ENCODE measurements around the gene BCAS1.
A peak's percentile ranks its signal among the peaks of the same experiment; 100 is the strongest.

BCAS1 gene

DNA sequence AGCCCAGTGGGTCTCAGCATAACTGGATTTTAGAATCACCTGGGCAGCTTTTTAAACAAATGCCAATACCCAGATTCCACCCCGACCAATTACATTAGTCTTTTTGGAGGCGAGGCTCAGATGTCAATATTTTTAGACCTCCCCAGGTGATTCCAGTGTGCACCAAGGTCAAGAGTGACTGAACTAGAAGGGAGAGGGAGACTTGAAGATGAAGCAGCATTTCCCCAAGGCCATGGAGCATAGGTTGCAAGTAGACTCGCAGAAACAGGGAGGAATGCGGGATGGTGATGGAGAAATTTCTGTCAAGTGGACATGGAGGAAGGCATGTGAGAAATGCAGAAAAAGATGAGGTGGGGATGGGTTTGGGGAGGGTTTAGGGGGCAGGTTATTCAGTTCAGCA is 64.9 kb downstream of the BCAS1 start:
- TF ChIP-seq, protein P1, sequence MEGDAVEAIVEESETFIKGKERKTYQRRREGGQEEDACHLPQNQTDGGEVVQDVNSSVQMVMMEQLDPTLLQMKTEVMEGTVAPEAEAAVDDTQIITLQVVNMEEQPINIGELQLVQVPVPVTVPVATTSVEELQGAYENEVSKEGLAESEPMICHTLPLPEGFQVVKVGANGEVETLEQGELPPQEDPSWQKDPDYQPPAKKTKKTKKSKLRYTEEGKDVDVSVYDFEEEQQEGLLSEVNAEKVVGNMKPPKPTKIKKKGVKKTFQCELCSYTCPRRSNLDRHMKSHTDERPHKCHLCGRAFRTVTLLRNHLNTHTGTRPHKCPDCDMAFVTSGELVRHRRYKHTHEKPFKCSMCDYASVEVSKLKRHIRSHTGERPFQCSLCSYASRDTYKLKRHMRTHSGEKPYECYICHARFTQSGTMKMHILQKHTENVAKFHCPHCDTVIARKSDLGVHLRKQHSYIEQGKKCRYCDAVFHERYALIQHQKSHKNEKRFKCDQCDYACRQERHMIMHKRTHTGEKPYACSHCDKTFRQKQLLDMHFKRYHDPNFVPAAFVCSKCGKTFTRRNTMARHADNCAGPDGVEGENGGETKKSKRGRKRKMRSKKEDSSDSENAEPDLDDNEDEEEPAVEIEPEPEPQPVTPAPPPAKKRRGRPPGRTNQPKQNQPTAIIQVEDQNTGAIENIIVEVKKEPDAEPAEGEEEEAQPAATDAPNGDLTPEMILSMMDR (IDR thresholded peaks at IDR 0.05; ENCODE audit: borderline replicate concordance, control extremely low read depth, extremely low read depth, insufficient read depth, missing control alignments) = no peak
- in situ Hi-C loops (cut with MboI; ENCODE audit: low sequenced_read_pairs, unreplicated experiment) = no loop called here
- no peak for DNase-seq (ENCODE audit: low spot score)

DNA sequence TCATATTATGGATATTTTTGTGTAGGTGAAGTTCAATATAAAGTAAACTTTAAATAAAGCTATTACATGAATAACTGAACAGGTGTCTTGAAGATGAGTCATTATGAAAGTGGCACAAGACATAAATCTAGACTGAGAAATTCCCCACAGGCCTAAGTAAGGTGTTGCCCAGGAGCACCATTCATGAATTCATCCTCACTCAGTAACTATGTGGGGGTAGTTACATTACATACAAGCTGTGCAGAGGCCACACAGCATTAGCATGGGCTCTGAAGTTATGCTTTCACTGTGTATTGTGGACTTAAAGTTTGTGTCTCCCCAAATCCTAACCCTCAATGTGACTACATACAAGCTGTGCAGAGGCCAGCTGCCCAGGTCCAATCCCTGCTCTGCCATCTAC is 65.9 kb downstream of the BCAS1 start:
- TF ChIP-seq, protein P1 (IDR thresholded peaks at IDR 0.05; ENCODE audit: borderline replicate concordance, control extremely low read depth, extremely low read depth, insufficient read depth, missing control alignments) = no peak
- in situ Hi-C loops (cut with MboI; ENCODE audit: low sequenced_read_pairs, unreplicated experiment) = no loop called here
- DNase-seq (ENCODE audit: low spot score) = peak; percentile 22

DNA sequence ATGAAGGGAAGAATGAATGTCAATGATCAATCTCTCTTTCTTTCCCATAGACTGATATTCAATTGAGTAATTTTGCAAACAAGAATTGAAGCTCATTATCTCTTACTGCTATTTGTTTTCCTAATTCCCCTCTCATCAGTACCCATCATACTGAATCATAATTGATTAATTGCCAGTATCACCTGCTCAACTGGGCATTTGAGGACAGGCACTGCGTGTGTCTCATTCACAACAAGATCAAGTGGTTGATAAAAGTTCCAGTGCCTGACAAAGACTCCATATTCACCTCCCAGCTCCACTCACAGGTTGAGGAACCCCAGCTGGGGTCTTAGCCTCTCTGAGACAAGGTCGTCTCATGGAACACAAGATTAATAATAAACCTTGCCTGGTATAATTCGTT is 67.7 kb downstream of the BCAS1 start:
- in situ Hi-C loops (cut with MboI; ENCODE audit: low sequenced_read_pairs, unreplicated experiment) = no loop called here
- TF ChIP-seq, protein P1 (IDR thresholded peaks at IDR 0.05; ENCODE audit: borderline replicate concordance, control extremely low read depth, extremely low read depth, insufficient read depth, missing control alignments) = no peak
- DNase-seq (ENCODE audit: low spot score) = no peak

DNA sequence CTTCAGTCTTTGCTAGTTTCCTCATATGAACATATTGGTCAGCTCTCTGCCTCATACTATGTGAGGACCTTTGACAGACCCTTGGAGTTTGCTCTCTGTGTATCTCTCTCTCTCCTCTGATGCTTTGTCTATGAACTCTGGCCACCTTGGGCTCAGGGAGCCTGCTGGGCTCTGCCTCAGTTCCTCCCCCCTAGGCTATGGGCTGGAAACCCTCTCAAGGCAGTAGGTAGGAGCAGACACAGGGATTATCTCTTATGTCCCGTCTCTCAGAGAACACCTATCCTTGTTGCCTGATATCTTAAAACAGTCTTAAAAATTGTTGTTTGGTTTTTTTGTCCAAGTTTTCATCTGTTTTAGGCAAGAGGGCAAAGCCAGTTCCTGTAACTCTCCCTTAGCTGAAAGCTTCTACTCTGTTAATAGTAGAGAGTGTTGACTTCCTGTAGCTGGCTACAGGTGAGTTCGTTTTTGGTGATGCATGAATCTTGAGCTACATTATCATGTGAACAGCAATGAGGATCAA is 68.3 kb downstream of the BCAS1 start:
- in situ Hi-C loops (cut with MboI; ENCODE audit: low sequenced_read_pairs, unreplicated experiment) = no loop called here
- DNase-seq (ENCODE audit: low spot score) = no peak
- TF ChIP-seq, protein P1 (IDR thresholded peaks at IDR 0.05; ENCODE audit: borderline replicate concordance, control extremely low read depth, extremely low read depth, insufficient read depth, missing control alignments) = no peak

DNA sequence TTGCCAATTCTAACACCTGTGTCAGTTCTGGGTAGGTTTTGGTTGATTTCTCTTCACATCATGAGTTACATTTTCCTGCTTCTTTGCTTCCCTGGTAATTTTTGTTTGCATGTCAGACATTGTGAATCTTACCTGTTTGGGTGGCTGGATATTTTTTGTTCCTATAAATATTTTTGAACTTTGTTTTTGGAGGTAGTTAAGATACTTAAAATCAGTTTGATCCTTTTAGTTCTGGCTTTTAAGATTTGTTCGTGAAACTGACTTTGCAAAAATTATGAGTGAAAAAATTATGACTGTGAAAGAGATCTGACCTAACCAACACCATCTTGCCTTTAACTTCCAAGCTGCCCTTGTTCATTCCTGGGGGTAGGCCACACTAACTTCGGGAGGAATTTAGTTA is 69.5 kb downstream of the BCAS1 start:
- TF ChIP-seq, protein P1 (IDR thresholded peaks at IDR 0.05; ENCODE audit: borderline replicate concordance, control extremely low read depth, extremely low read depth, insufficient read depth, missing control alignments) = no peak
- DNase-seq (ENCODE audit: low spot score) = no peak

DNA sequence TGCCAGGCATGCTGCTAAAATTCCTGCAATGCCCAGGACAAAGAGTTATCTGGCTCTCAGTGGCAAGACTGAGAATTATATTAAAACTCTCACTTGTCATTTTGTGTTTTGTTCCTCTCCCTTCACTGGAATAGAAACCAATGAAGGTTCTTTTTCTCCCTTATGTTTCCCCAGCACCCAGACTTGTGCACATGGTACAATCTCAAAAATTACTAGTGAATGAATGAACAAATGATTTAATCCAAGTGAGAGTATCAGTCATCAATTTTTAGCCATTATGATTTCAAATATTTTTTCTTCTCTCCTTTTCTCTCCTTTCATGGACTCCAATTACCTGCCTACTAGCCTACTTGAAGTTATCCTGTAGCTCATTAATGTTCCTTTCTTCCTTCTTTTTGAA is 70.1 kb downstream of the BCAS1 start:
- TF ChIP-seq, protein P1 (IDR thresholded peaks at IDR 0.05; ENCODE audit: borderline replicate concordance, control extremely low read depth, extremely low read depth, insufficient read depth, missing control alignments) = no peak
- in situ Hi-C loops (cut with MboI; ENCODE audit: low sequenced_read_pairs, unreplicated experiment) = no loop called here
- DNase-seq (ENCODE audit: low spot score) = no peak

More for the DNA sequence above, 69.5 kb downstream of the BCAS1 start:
- in situ Hi-C loops (cut with MboI; ENCODE audit: low sequenced_read_pairs, unreplicated experiment) = no loop called here

DNA sequence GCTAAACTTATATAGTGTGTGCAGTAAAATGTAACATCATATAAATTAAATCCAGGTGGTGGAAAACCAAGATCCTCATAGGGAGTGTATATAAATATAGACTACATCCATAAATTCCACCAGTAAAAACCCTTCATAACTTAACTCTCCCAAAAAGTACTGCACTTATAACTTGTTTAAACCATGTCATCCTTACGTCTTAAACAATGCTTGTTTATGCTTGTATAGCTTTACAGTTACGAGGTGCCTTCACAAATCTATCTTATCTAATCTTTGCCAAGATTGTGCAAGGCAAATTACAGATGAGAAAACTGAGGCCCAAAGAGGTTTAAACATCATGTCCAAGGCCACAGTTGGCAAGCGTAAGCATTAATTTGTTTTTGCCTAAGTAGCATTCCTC is 71.3 kb downstream of the BCAS1 start:
- in situ Hi-C loops (cut with MboI; ENCODE audit: low sequenced_read_pairs, unreplicated experiment) = no loop called here

More for the DNA sequence above, 71.3 kb downstream of the BCAS1 start:
- TF ChIP-seq, protein P1 (IDR thresholded peaks at IDR 0.05; ENCODE audit: borderline replicate concordance, control extremely low read depth, extremely low read depth, insufficient read depth, missing control alignments) = no peak
- DNase-seq (ENCODE audit: low spot score) = no peak
